Measurements from ENCODE around the gene NFIC. TPM values are rescaled to one million over a fixed set of nuclear protein-coding genes. Genes with fewer than 3 reads are reported as not detected.

The NFIC gene
- polyA plus RNA-seq, 1 donor from 2014 or later: 0.24 TPM

GRCh38 chr19:3451451-3451866, 85.1 kb downstream of the NFIC start:
- H3K9ac ChIP-seq (ENCODE audit: low read length): no peak overlapping the region

GRCh38 chr19:3452171-3452941, 86.0 kb downstream of the NFIC start:
- Histone ChIP-seq H3K4me3 (ENCODE audit: low read length) (no peak overlapping the region), H3K79me2 (replicated peaks; ENCODE audit: insufficient read depth, low read length) (no peaks in the 10 kb centered on the region)
- no peak for TF ChIP-seq SMC3 (conservative IDR thresholded peaks at IDR 0.05; ENCODE audit: poor library complexity)
- TF ChIP-seq TAF1 (IDR thresholded peaks at IDR 0.05; ENCODE audit: low read depth): no peak
- no peak for TF ChIP-seq MXI1 (conservative IDR thresholded peaks at IDR 0.05; ENCODE audit: poor library complexity, severe bottlenecking)
- TF ChIP-seq EP300 (conservative IDR thresholded peaks at IDR 0.05; ENCODE audit: poor library complexity, severe bottlenecking): no peak
- no peak for TF ChIP-seq REST (IDR thresholded peaks at IDR 0.05; ENCODE audit: borderline replicate concordance)

More at GRCh38 chr19:3451451-3451866, 85.1 kb downstream of the NFIC start:
- no peaks in the 10 kb centered on the region for H4K20me1 ChIP-seq (ENCODE audit: insufficient read depth)
- H3K27ac ChIP-seq (ENCODE audit: low read length): no peak overlapping the region
- H3K9me2 ChIP-seq (ENCODE audit: insufficient read depth, low read length): no peaks in the 10 kb centered on the region
- no peaks in the 10 kb centered on the region for H3K9me3 ChIP-seq (ENCODE audit: low read length)
- no peaks in the 10 kb centered on the region for H3F3A ChIP-seq (ENCODE audit: insufficient read depth, low read length, poor library complexity, severe bottlenecking)
- H3K4me2 ChIP-seq (ENCODE audit: low read length): no peak overlapping the region
- TF ChIP-seq CTCF (IDR thresholded peaks at IDR 0.05; ENCODE audit: poor library complexity, severe bottlenecking): no peak
- TF ChIP-seq EZH2 (IDR thresholded peaks at IDR 0.05; ENCODE audit: borderline replicate concordance, insufficient read depth, low read length, poor library complexity, severe bottlenecking): no peak
- TF ChIP-seq SMC3 (conservative IDR thresholded peaks at IDR 0.05; ENCODE audit: poor library complexity): no peak
- TF ChIP-seq EP300 (conservative IDR thresholded peaks at IDR 0.05; ENCODE audit: poor library complexity, severe bottlenecking): no peak
- TF ChIP-seq MXI1 (conservative IDR thresholded peaks at IDR 0.05; ENCODE audit: poor library complexity, severe bottlenecking): no peak
- TF ChIP-seq REST (IDR thresholded peaks at IDR 0.05; ENCODE audit: borderline replicate concordance): no peak
- TF ChIP-seq TAF1 (IDR thresholded peaks at IDR 0.05; ENCODE audit: low read depth): no peak
- no peak for TF ChIP-seq RAD21 (conservative IDR thresholded peaks at IDR 0.05)
- no peak for TF ChIP-seq POLR2AphosphoS5 (IDR thresholded peaks at IDR 0.05)
- no peak overlapping the region for H2AFZ ChIP-seq (ENCODE audit: low read depth, low read length)
- no peaks in the 10 kb centered on the region for H3K27me3 ChIP-seq (ENCODE audit: insufficient read depth, low read depth, low read length)
- H3K79me2 ChIP-seq (replicated peaks; ENCODE audit: insufficient read depth, low read length): no peaks in the 10 kb centered on the region
- no peaks in the 10 kb centered on the region for H3K36me3 ChIP-seq (ENCODE audit: insufficient read depth, low read length)
- H3K4me3 ChIP-seq (ENCODE audit: low read length): no peak overlapping the region

More at GRCh38 chr19:3452171-3452941, 86.0 kb downstream of the NFIC start:
- no peaks in the 10 kb centered on the region for H4K20me1 ChIP-seq (ENCODE audit: insufficient read depth)
- H3K9me2 ChIP-seq (ENCODE audit: insufficient read depth, low read length): no peaks in the 10 kb centered on the region
- H3K36me3 ChIP-seq (ENCODE audit: insufficient read depth, low read length): no peaks in the 10 kb centered on the region
- H3K9ac ChIP-seq (ENCODE audit: low read length): no peak overlapping the region
- H3F3A ChIP-seq (ENCODE audit: insufficient read depth, low read length, poor library complexity, severe bottlenecking): no peaks in the 10 kb centered on the region
- no peaks in the 10 kb centered on the region for H3K27me3 ChIP-seq (ENCODE audit: insufficient read depth, low read depth, low read length)
- no peaks in the 10 kb centered on the region for H3K9me3 ChIP-seq (ENCODE audit: low read length)
- no peak overlapping the region for H3K27ac ChIP-seq (ENCODE audit: low read length)
- H2AFZ ChIP-seq (ENCODE audit: low read depth, low read length): no peak overlapping the region
- no peak overlapping the region for H3K4me2 ChIP-seq (ENCODE audit: low read length)
